Smooth muscle cell (in vitro differentiated cells): ENCODE data around the gene RNASE4. TPM values are rescaled to one million over a fixed set of nuclear protein-coding genes. Genes with fewer than 3 reads are reported as not detected.

Experiments
- DNase-seq: peaks from one replicate; lab custom pipeline; 2025; ENCODE audit not compliant: unreplicated experiment; lab: John Stamatoyannopoulos, UW
- H2AFZ ChIP-seq: fragments of 200-600 bp; sonication (generic); 2 replicates; pipeline ENCODE4 v1.6.0; 2016; ENCODE audit warnings: antibody characterized with exemption, low read depth, mild to moderate bottlenecking
- H3F3A ChIP-seq: fragments of 200-600 bp; sonication (generic); 2 replicates; pipeline ENCODE4 v1.6.0; 2017; ENCODE audit warnings: antibody characterized with exemption, low read depth
- H3K27ac ChIP-seq: fragments of 200-600 bp; sonication (generic); 2 replicates; pipeline ENCODE4 v1.5.1; 2016; ENCODE audit warnings: low read depth, mild to moderate bottlenecking
- H3K27me3 ChIP-seq: fragments of 200-600 bp; sonication (generic); 2 replicates; pipeline ENCODE4 v1.6.1; 2016; ENCODE audit warnings: low read depth, mild to moderate bottlenecking
- H3K36me3 ChIP-seq: fragments of 200-600 bp; sonication (generic); 2 replicates; pipeline ENCODE4 v1.5.1; 2016; ENCODE audit warnings: low read depth
- H3K4me1 ChIP-seq: fragments of 200-600 bp; sonication (generic); 2 replicates; pipeline ENCODE4 v1.5.1; 2016; ENCODE audit warnings: low read depth
- H3K4me2 ChIP-seq: fragments of 200-600 bp; sonication (generic); 2 replicates; pipeline ENCODE4 v1.6.0; 2016; ENCODE audit warnings: mild to moderate bottlenecking
- H3K4me3 ChIP-seq: fragments of 200-600 bp; sonication (generic); 2 replicates; pipeline ENCODE4 v1.5.1; 2016; ENCODE audit warnings: mild to moderate bottlenecking
- H3K79me2 ChIP-seq: fragments of 200-600 bp; sonication (generic); 2 replicates; pipeline ENCODE4 v1.6.0; 2016; ENCODE audit warnings: low read depth, mild to moderate bottlenecking
- H3K9ac ChIP-seq: fragments of 200-600 bp; sonication (generic); 2 replicates; pipeline ENCODE4 v1.6.0; 2016; ENCODE audit warnings: low read depth
- H3K9me3 ChIP-seq: fragments of 200-600 bp; sonication (generic); replicated peaks from 2 replicates; pipeline ENCODE4 v1.5.1; 2016; ENCODE audit warnings: low read depth
- H4K20me1 ChIP-seq: fragments of 200-600 bp; sonication (generic); 2 replicates; pipeline ENCODE4 v1.6.0; 2016; ENCODE audit warnings: low read depth
- CTCF ChIP-seq: fragments of 200-600 bp; sonication (generic); IDR thresholded peaks from 2 replicates; pipeline ENCODE4 v1.5.1; 2017; ENCODE audit warnings: borderline replicate concordance, mild to moderate bottlenecking, antibody characterized with exemption; ENCODE audit not compliant: insufficient read depth, poor library complexity, severe bottlenecking
- WGBS: methylation state at CpG from one replicate; pipeline ENCODE4 v1.1.7; 2016; ENCODE audit warnings: low lambda C conversion rate; 5-methylcytosine and 5-hydroxymethylcytosine counted together
- polyA plus RNA-seq: library from polyadenylated mRNA; unstranded; fragments of >200 nt; fragmentation: Nextera tagmentation; extraction: Ambion mirVana; gene quantifications from 2 replicates; pipeline ENCODE4 v1.2.1, GENCODE V29; 2016
- total RNA-seq: library from RNA; depleted of rRNA; stranded (reverse); fragments of >200 nt; gene quantifications from 2 replicates; pipeline ENCODE4 v1.2.3, GENCODE V29; 2014

Gene RNASE4
- total and polyA plus RNA-seq, 2 experiments from 2014 or later, result 28.6 to 34.8 TPM

GRCh38 chr14:20686386-20687143 is 2.2 kb downstream of the RNASE4 start:
- no peak overlapping the region for H2AFZ ChIP-seq
- H3K9me3 ChIP-seq, result no peaks in the 10 kb centered on the region
- no peaks in the 10 kb centered on the region for H3K36me3 ChIP-seq
- H3K4me2 ChIP-seq, result no peak overlapping the region
- no peaks in the 10 kb centered on the region for H3K27me3 ChIP-seq
- H3F3A ChIP-seq, result peaks cover 25% of the 10 kb centered on the region
- TF ChIP-seq CTCF, result no peak
- H3K27ac ChIP-seq, result no peak overlapping the region
- H3K4me3 ChIP-seq, result peak overlapping the region; percentile 15
- H3K9ac ChIP-seq, result no peak overlapping the region
- 88% methylated on average over 7 of the region's 7 CpGs for WGBS
- peaks cover 3% of the 10 kb centered on the region for H4K20me1 ChIP-seq
- no peaks in the 10 kb centered on the region for H3K79me2 ChIP-seq
- peaks cover 5% of the 10 kb centered on the region for H3K4me1 ChIP-seq
- DNase-seq, result no peak

GRCh38 chr14:20687362-20688166 is 3.2 kb downstream of the RNASE4 start:
- Histone ChIP-seq H3F3A (peaks cover 20% of the 10 kb centered on the region), H2AFZ (no peak overlapping the region), H4K20me1 (peaks cover 3% of the 10 kb centered on the region), H3K4me2 (no peak overlapping the region), H3K27ac (no peak overlapping the region), H3K9ac (no peak overlapping the region), H3K36me3 (no peaks in the 10 kb centered on the region), H3K4me3 (no peak overlapping the region), H3K27me3 (no peaks in the 10 kb centered on the region), H3K79me2 (no peaks in the 10 kb centered on the region), H3K9me3 (no peaks in the 10 kb centered on the region), H3K4me1 (peaks cover 5% of the 10 kb centered on the region)
- WGBS, result 86% methylated on average over 5 of the region's 5 CpGs
- DNase-seq, result no peak
- TF ChIP-seq CTCF, result no peak

- Histone ChIP-seq H3K9me3 (no peaks in the 10 kb centered on the region), H3K27me3 (no peaks in the 10 kb centered on the region), H3K27ac (no peak within 1 kb of the TSS), H3F3A (peaks cover 16% of the 10 kb centered on the region), H3K36me3 (no peaks in the 10 kb centered on the region), H3K79me2 (no peaks in the 10 kb centered on the region), H4K20me1 (peaks cover 3% of the 10 kb centered on the region), H3K9ac (no peak within 1 kb of the TSS), H3K4me1 (peaks cover 5% of the 10 kb centered on the region), H2AFZ (no peak within 1 kb of the TSS), H3K4me3 (no peak within 1 kb of the TSS), H3K4me2 (no peak within 1 kb of the TSS)
- no peak for DNase-seq
- 80% methylated on average over 7 of the region's 7 CpGs for WGBS
- TF ChIP-seq CTCF, result no peak
Measured at GRCh38 chr14:20688167-20688839, 3.9 kb downstream of the RNASE4 start, which contains the start of gene ANG. Gene ANG (plus strand): TSS chr14:20688764. CDS start chr14:20693565, 4,801 bp downstream.
